Glomerular endothelial cell (primary cell): ENCODE data around the gene RXRA. TPM values are rescaled to one million over a fixed set of nuclear protein-coding genes. Genes with fewer than 3 reads are reported as not detected.

ENCODE experiments used
- DNase-seq: peaks from one replicate; pipeline ENCODE4 v3.0.0-alpha.2; 2011; ENCODE audit warnings: low read depth, low spot score; ENCODE audit errors: extremely low read depth
- total RNA-seq: library from RNA; depleted of rRNA; stranded (reverse); fragments of >200 nt; gene quantifications from 2 replicates; pipeline ENCODE4 v1.2.3, GENCODE V29; 2015

The RXRA gene
- total RNA-seq, 1 donor from 2014 or later: 29.2 TPM

DNA sequence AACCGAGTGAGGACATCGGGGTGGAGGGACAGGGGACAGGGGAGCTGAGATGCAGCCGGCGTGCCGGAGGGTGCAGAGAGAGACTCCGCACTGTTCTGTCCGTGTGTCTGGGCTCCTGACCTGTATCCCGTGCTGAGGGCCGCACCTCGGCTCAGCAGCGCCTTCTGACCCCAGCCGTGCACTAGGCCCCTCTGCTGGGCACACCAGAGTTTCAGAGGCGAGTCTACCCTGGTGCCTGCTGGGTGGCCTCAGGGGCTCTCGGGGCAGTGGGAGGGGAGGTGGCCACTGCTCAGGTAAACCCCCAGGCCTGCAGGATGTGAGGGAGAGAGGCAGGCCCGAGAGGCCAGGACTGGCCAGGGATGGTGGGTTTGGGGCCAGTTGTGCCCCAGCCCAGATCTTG, 100.2 kb downstream of the RXRA start:
- no peak for DNase-seq

DNA sequence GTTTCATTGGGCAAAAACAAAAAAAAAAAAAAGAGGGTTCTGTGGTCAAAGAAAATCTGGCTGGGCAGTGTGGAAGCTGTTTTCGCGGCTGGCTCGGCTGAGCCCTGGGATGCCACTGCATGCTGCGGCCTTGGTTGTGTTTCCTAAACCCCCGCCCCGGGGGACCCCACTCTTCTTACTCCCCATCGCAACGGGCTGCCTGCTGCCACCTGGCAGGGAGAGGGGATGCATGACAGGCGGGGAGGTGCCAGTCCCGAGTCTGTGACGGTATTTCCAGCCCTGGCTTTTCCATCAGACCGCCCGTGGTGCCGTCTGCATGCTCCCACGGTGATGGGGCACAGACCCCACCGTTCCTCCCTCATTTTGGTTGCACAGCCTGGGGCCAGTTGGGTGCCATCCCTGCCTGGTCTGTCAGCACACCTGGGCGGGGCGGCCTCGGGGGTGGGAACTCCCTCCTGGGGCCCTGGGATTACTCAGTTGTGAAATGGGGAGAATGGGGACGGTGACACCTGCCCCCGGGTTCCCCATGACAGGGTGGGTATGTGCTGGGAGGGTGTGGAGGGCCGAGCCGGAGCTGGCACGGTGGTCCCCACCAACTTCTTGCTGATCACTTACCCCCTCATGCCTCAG, 101.0 kb downstream of the RXRA start:
- DNase-seq: no peak

DNA sequence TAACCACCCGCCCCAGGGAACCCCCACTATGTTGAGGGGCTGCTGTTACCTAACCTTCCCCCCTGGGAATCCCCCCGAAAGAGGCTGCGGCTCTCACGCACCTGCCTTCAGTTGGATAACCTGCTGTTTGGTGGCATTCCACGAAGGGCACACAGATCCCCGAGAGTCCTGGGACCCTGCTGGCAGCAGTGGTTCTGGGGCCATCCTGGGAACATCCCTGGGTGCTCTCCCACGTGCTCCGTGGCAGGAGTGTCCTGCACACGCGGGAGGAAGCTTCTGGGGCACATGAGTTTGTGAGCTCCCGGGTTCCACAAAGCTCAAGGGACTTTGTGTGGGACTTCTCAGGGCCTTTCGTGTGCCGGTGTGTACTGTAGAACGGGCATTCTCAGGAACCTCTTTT, 102.3 kb downstream of the RXRA start:
- DNase-seq: no peak

DNA sequence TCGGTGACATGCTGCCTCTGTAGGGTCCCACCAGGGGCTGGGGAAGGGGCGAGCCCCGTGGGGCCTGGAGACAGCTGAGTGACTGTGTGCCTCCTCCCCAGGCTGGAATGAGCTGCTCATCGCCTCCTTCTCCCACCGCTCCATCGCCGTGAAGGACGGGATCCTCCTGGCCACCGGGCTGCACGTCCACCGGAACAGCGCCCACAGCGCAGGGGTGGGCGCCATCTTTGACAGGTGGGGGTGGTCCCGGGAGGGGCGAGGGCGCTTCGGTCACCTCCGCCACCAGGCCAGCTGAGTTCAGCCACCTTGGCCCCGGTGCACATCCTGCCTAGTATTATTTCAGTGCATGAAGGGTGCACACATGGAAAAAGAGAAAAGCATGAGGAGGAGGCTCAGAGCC, 102.8 kb downstream of the RXRA start:
- DNase-seq: no peak

DNA sequence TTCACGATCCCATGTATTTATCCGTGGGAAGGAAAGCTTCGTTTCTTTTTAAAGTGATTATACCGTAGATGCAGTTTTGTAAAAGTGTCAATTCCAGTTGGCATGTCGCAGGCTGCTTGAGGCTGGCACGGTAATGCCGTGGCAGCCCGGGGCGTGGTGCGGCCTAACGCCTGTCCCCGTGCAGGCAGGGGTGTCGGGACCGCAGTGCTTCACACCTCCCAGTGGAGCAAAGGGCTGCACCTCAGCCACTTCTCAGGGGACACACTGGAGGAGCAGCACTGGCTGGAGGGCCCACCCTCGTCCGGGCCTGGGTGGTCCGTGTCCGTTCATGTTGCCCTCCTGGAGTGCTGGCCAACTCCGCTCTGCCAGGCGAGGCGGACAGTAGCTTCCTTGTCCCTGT, 103.2 kb downstream of the RXRA start:
- DNase-seq: no peak

DNA sequence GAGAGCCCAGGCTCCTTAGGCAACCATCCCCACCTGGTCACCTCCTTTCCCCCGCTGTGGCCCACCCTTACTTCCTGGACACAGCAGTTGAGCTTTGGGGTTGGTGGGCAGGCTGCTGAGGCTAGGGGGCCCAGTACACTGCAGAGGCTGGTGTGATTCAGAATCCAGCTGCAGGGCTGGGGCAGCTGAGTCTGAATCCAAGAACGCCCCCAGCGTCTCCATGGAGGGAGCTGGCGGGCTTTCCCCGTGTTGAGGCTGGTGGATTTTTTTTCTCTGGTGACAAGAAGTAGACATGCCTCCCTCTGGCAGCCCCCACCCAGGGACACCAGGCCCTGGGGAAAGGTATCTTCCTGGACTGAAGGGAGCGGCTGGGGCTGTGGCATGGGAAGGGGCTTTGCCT, 104.8 kb downstream of the RXRA start:
- DNase-seq: no peak

DNA sequence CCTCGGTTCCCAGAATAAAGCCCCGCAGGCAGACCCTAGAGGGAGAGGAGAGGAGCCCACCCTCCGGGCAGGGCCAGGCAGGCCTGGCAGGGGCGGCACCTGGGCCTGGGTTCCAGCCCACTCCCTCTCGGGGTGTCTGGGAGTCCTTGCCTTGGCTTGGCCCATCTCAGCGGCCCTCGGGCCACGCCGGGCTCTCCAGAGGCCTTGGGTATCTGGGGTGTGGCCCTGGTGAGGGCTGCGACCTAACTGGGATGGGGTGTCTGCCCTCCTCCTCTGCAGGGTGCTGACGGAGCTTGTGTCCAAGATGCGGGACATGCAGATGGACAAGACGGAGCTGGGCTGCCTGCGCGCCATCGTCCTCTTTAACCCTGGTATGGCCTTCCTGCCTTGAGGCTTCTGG, 105.4 kb downstream of the RXRA start:
- no peak for DNase-seq

DNA sequence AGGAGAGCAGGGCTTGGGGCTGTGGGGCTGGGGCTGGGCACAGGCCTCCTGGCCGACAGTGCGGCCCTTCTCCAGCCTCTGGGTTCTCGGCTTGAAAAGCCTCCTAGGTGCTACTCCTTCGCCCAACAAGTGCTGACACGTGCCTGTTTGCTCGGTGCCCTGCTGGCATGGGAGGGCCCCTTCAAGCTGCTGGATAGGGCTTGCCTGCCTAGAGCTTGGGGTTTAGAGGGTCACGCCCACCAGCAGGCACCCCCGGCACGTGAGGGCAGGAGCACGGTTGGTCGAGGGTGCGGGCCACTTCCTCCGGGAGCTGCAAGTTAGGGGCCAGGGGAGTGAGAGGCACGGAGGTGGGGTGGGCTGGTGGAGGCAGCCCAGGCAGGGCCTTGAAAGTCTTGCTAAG, 106.2 kb downstream of the RXRA start:
- no peak for DNase-seq

DNA sequence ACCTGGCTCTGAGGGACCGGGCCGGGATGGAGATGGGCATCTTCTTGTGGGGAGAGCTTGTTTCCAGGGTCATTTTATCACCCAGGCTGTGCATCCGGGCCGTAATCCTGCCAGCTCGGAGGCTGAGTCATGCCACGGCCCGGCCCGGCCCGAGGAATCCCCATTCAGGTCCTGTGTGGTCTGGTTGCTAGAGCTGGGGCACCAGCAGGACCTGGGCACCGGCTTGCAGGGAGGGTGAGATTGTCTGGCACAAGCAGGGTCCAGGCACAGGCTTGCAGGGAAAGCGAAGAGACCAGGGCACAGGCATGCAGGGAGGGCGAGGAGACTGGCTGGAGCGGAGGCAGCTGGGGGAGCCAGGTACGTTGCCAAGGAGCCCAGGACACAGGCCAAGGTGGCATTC, 106.8 kb downstream of the RXRA start:
- no peak for DNase-seq

DNA sequence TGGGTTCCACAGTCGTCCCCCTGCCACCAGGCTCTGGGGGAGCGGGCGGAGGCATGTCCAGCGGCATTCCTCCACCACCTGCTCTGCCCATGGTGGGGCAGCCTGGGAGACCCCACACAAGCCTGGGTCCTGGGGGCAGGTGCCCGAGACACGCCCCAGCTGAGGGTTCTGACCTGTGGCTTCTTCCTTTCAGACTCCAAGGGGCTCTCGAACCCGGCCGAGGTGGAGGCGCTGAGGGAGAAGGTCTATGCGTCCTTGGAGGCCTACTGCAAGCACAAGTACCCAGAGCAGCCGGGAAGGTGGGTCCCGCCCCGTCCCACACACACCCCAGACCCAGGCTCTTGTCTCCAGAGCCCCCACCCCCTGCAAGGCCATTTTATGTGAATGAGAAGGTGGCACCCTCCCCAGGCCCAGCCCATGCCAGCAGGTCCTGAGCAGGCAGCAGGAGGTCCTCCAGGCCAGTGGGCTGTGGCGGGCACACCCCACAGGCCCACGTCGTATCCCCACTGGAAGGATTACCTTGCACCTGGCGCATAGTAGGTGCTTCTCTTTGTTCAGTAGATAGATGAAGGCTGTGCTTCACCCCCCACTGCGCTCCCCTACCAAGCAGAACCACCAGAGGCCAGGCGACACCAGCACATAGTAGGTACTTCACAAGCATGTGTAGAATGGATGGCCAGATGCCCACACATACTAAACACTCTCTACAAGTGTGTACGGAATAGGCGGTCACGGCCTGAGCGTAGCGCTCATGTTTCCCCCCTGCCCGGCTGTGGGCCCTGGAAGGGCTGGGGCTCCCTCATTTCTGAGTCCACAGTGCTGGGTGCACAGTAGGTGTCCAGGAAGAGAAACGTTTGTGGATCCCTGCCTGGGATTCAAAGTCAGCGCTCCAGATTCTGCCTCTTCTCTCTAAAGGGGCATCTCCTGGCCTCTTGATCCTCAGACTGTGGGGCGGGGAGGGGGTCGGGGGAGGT, 107.9 kb downstream of the RXRA start:
- DNase-seq: no peak

DNA sequence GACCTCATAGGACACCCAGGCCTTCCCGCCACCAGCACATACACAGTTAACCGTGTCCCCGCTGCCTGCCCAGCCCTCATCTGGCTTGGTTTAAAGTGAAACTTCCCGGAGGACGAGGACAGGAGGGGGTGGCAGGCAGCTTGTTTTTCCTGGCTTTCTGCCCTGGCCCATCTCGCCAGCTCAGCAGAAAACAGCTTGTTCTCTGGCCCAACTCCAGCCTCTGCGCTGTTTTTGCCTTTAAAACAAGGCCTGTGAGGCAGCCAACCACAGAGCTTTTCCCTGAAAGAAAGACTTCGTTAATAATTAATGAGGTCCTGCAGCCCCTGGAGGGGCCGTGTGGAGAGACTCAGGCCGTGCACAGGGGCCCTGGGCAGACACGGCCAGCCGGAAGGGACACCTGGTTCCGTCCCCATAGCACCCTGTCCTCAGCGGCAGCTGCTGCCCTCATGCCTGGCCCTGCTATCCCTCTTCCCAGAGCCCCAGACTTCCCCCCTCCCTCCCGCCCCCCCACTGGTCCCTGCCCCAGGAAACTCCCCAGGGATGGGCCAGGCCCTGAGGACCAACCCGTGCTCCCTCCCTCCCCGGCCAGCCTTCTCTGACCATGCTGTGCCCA, 108.7 kb downstream of the RXRA start:
- peak; percentile 68 for DNase-seq

DNA sequence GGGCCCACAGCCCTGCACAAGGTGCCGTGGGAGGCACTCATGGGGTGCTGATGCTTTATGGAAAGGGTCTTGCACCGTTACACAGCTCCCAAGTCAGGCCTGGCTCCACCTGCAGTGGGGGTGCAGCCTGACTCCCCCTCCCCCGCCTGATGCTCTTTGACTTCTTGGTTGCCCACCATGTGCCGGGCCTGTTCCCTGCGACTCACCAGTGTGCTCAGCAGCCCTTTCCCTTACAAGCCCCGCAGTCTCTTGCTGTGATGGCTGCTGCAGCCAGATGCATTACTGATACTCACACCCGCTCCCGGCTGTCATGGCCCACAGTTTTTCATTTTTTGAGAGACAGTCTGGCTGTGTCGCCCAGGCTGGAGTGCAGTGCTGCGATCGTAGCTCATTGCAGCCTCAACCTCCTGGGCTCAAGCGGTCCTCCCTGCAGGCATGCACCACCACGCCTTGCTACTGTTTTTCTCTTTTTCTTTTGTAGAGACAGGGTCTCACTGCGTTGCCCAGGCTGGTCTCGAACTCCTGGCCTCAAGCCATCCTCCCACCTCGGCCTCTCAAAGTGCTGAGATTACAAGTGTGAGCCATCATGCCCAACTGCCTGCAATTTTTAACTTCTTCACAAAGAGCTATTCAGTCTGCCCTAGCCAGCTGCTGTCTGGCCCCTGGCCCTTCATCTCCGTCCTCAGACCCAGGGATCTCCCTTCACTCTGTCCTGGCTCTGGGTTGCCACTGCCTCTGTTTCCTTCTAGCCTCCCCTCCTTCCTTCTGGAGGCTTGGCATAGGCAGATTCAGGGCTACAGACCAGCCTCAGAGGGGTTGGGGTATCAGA, 109.5 kb downstream of the RXRA start:
- DNase-seq: no peak

DNA sequence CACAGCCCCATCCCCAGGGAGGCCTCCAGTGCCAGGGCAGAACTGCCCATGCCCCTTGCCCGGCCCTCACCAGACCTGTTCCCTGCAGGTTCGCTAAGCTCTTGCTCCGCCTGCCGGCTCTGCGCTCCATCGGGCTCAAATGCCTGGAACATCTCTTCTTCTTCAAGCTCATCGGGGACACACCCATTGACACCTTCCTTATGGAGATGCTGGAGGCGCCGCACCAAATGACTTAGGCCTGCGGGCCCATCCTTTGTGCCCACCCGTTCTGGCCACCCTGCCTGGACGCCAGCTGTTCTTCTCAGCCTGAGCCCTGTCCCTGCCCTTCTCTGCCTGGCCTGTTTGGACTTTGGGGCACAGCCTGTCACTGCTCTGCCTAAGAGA, 110.1 kb downstream of the RXRA start:
- no peak for DNase-seq

DNA sequence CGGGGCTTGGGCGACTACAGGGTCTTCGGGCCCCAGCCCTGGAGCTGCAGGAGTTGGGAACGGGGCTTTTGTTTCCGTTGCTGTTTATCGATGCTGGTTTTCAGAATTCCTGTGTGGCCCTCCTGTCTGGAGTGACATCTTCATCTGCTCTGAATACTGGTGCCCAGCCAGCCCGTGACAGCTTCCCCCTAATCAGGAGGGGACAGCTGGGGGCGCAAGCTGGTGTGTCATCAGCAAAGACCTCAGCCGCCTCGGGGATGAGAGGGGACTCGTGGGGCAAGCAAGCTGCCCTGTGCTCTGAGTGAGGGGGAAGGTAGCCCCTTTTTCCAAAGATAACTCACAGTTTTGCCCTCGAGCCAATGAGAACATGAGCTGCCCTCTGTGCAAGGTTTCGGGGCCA, 110.7 kb downstream of the RXRA start:
- no peak for DNase-seq

DNA sequence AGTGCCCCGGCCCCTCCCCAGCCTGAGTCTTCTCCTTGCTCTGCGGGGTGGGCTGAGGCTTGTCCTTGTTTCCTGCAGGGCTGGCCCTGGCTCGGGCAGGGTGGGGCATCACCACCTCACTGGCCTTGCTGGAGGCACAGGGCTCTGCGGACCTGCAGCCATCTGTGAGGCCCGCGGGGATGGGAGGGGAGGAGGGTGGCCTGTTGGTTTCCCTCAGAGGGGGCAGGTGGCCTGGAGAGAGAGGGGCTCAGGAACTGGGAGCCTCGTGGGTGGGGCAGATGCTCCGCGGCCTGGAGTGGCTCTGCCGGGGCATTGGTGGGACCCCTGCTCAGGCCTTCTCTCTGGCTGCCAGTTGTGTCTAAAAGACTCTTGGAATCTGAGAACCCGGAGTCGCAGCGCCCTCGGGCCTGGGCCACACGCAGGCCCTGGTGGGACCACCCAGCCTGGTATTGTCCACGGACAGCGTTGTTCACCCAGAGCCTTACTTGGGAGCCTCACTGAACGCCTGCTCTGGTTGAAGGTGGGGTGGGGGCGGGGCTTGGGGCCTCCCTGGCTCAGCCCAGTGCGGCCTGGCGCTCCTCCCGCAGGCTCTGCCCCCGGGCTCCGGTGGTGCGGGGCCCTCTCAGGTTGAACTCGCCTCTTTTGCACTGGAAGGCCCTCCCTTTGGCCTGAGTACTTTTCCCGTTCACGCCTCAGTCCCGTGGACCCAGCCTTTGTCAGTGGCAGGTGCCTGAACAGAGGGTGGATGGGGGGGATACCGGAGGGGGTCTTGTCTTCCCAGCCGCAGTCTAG, 111.3 kb downstream of the RXRA start:
- DNase-seq: no peak

DNA sequence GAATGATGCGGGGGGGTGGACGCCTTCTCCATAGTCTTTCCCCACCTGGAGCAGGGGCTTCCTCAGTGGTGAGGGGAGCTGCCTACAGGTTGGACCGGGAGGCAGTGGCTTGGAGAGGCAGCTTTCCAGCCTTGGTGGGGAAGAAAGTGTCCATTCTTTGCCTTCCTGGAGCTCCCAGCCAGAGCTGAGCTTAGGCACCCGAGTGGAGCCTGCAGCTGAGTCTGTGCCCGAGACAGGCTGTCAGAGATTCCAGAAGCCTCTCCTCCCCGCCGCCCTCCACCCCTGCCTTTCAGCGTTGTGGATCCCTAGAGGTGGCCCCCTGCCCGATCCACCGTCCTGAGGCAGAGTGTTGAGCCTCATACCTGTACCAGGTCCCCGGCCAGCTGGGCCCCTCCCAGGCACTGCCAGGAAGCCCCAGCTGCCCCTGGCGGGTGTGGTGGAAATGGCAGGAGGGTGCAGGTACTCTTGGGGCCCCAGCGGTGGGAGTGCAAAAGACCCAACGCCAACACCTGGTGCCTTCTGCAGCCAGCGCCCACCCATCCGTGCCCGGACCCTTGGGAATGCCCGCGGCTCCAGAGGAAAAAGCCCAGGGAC, 112.0 kb downstream of the RXRA start:
- no peak for DNase-seq

DNA sequence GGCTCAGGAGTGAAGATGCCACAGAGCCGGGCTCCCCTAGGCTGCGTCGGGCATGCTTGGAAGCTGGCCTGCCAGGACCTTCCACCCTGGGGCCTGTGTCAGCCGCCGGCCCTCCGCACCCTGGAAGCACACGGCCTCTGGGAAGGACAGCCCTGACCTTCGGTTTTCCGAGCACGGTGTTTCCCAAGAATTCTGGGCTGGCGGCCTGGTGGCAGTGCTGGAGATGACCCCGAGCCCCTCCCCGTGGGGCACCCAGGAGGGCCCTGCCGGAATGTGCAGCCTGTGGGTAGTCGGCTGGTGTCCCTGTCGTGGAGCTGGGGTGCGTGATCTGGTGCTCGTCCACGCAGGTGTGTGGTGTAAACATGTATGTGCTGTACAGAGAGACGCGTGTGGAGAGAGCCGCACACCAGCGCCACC, 113.1 kb downstream of the RXRA start:
- no peak for DNase-seq

DNA sequence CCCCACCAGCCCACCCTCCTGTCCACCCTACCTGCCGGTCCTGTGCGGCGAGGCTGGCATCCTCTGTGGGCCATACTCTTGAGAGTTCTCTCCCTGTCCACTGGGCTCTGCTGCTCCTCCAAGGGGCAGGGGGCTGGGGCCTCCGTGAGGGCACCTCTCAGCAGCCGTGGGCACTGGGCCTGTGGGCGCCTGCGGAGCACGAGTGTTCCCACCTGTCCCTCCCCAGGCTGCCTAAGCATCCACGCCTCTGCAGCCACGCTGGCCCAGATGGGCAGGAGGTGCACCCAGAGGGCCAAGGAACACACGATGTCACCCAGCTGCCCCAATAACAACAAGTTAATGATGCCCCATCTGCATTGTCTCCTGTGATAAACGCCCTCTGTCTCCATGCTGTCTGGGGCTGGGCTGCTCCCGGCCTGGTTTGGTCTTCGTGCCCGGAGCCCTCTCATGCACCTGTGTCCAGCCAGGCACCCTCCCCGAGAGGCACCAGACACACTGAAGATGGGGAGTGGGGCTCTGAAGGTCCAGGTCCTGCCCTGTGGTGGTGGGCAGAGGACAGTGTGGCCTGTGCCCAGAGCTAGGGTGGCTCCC, 114.5 kb downstream of the RXRA start:
- DNase-seq: no peak
